Duodenal mucosa (tissue), 2 donors: Measurements from ENCODE around the gene DUS3L.

Experiments
- H3K27ac ChIP-seq: one replicate; pipeline ENCODE4 v1.7.0; 2013; ENCODE audit warnings: low read depth, low read length
- H3K27me3 ChIP-seq, 2 donors: one replicate each; pipeline ENCODE4 v1.7.0; 2013; ENCODE audit warnings: low read length in 2 of 2, control low read depth in 1 of 2; ENCODE audit not compliant: insufficient read depth in 2 of 2, control insufficient read depth in 1 of 2
- H3K36me3 ChIP-seq, 2 donors: one replicate each; pipeline ENCODE4 v1.7.0; 2013; ENCODE audit warnings: low read length in 2 of 2, control low read depth in 1 of 2; ENCODE audit not compliant: insufficient read depth in 2 of 2, control insufficient read depth in 1 of 2
- H3K4me1 ChIP-seq, 2 donors: one replicate each; pipeline ENCODE4 v1.7.0; 2013; ENCODE audit warnings: low read length in 2 of 2, control low read depth in 1 of 2; ENCODE audit not compliant: insufficient read depth in 2 of 2, control insufficient read depth in 1 of 2
- H3K4me3 ChIP-seq, 2 donors: one replicate each; pipeline ENCODE4 v1.7.0; 2013; ENCODE audit warnings: low read length in 2 of 2, low read depth in 1 of 2
- H3K9ac ChIP-seq, 2 donors: one replicate each; pipeline ENCODE4 v1.7.0; 2013; ENCODE audit warnings: low read length in 2 of 2, low read depth in 1 of 2
- H3K9me3 ChIP-seq, 2 donors: one replicate each; pipeline ENCODE4 v1.7.0; 2013; ENCODE audit warnings: low read length in 2 of 2, control low read depth in 1 of 2; ENCODE audit not compliant: control insufficient read depth in 1 of 2

The DUS3L gene

DNA sequence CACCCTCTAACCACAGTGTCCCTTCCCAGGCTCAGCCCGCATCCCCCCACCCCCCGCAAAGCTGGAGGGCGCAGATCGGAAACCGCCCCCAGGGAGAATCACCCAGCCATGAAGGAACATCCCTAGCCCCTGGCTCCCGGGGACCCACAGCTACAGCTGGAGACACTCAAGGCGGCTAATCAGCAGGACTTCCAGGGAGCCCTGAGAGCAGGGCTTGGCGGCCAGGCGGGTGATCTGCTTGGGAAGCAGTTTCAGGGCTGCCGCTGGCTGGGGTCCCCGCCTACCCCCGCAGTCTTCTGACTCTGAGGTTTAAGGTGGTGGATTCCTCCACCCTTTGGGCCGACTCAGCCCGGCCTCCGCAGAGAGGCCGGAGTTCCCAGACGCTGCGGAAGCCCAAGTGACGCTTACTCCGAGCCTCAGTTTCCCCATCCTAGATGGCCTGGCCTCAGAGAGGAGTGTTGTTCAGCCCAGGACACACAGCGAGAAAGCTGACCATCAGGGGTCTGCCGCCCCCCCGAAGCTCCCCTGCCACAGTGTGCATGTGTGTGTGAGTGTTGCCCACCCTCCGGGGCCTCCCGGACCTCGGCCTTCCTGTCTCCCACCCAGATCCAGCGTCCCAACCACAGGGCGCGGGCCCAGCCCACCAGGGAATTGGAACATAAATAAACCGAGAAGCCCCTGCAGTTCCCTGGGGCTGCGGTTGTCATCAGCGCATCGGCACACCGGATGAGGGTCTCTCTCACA lies 38.8 kb upstream of the DUS3L start:
- Histone ChIP-seq H3K27me3 (no peaks in the 10 kb centered on the region), H3K9ac (no peak overlapping the region), H3K4me3 (no peak overlapping the region), H3K36me3 (peaks cover 0 to 18% of the 10 kb centered on the region in 2 donors), H3K4me1 (peaks cover 20 to 26% of the 10 kb centered on the region in 2 donors), H3K9me3 (no peaks in the 10 kb centered on the region), H3K27ac (no peak overlapping the region)

DNA sequence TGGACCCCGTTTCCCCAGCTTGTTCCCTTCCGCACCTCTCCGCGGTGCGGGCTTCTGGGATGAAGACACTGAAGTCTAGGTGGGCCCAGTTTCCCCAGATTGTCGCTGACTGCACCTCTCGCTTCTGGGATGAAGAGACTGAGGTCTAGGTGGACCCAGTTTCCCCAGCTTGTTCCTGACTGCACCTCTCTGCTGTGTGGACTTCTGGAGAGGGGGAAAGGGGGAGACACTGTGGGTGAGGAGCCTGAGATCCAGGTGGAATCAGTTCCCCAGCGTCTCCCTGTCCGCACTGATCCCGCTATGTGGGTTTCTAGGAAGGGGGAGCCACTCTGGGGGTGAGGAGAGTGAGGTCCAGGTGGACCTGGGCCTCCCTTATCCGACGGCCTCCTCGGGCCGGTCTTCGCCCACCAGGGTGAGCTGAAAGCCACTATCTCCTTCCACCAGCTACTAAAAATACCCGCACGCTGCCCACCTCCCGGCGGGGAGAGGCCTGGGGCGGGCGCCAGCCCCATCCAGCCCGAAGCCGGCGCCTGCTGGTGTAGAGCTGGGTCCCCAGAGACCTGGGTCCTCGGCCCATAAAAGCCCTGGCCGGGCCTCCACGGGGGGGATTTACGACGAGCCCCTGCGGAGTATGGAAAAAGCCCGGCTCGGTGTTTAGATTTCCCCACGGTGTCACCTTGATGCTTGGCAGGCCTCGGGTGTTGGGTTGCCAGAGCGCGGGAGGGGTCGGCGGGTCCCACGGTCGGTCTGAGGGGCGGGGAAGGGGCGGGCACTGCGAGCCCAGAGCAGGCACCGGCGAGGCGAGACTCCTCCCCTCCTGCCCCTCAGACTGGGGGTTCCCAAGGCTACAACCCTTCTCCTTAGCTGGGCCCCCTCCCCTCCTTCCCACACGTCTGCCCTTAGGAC lies 38.0 kb upstream of the DUS3L start:
- Histone ChIP-seq H3K4me1 (peaks cover 20 to 26% of the 10 kb centered on the region in 2 donors), H3K4me3 (peak overlapping the region; percentile 68 to 80), H3K9me3 (no peaks in the 10 kb centered on the region), H3K27ac (no peak overlapping the region), H3K27me3 (no peaks in the 10 kb centered on the region), H3K9ac (peak overlapping the region; percentile 21 to 66), H3K36me3 (peaks cover 0 to 16% of the 10 kb centered on the region in 2 donors)

DNA sequence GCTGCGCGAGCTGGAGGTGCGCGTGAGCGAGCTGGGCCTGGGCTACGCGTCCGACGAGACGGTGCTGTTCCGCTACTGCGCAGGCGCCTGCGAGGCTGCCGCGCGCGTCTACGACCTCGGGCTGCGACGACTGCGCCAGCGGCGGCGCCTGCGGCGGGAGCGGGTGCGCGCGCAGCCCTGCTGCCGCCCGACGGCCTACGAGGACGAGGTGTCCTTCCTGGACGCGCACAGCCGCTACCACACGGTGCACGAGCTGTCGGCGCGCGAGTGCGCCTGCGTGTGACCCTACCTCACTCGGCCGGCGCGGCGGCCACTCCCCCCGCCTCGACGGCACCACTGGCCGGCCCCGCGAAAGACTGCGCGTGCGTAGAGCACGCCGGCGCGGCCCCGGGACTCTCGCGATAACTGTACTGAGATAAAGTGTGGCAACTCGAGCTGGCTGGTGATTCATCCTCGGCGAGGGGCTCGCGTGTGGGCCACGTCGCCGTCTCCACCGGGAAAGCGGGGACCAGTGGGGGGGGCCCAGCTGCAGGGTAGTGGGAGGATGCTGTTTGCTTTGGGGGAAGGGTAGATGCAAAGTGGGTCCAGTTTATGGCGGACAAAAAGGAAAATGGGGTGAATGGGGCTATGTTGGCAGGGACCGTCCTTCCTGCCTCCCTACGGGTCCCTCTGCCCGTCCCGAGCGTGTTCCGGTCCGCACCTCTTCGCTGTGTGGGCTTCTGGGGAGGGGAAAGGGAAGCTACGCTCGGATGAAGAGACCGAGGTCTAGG lies 37.1 kb upstream of the DUS3L start:
- Histone ChIP-seq H3K27ac (peak overlapping the region; percentile 90), H3K36me3 (peaks cover 0 to 16% of the 10 kb centered on the region in 2 donors), H3K4me1 (peaks cover 20 to 26% of the 10 kb centered on the region in 2 donors), H3K9ac (peak overlapping the region; percentile 21 to 66), H3K4me3 (peak overlapping the region; percentile 68 to 80), H3K9me3 (no peaks in the 10 kb centered on the region), H3K27me3 (no peaks in the 10 kb centered on the region)

DNA sequence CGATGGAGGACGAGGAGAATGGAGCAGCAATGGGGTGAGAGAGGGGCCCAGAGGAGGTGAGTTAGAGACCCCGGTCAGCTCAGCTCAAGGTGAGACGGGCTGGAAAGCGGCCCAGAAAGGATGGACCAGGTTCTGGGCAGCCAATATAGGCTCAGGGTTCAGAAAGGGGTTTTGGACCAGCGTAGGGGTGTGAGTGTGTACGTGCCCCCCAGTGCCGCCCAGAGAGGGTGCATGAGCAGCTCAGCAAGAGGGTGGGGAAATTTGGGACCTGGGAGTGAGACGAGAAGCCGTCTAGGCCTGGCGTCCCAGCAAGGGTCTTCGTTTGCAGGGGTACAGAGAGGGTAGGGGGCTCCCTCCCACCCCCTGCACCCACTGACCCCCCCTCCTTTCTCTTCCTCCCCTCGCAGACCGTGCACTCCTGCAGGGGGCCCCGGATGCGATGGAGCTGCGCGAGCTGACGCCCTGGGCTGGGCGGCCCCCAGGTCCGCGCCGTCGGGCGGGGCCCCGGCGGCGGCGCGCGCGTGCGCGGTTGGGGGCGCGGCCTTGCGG lies 36.5 kb upstream of the DUS3L start:
- peak overlapping the region; percentile 90 for H3K27ac ChIP-seq

DNA sequence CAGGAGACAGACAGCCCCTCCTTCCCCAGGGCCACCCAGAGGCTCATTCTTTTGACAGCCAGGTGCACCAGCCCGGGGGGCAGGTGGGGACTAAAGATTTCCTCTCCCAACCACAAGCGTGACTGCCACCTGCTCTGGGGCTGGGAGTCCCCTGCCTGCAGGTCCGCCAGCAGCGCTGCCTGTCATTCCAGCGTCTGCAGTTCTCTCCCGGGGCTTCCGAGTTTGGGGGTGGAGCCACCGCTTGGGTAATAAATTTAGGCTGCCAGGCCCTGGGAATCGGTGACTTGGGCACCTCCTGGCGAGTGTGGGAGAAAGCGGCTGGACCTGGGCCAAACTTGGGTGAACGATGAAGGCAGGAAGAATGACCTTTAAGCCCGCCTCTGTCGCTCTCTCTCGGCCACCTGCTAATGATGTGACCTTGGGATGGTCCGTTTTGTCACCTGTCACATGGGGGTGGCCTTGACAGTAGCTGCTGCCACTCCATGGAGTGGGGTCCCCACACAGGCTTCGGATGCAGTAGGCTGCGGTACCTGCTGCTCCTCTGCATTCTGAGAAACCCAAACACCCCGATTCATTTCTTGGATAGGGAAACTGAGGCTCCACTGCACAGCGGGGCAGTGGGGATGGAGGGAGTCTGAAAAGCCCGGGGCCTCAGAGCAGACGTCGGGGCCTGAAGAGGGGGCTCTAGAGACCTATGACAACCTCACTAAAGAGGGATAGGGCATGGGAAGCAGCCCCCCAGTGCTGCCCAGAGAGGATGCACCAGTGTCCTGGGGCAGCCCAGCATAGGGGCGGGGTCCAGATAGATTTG lies 35.8 kb upstream of the DUS3L start:
- Histone ChIP-seq H3K36me3 (peaks cover 0 to 5% of the 10 kb centered on the region in 2 donors), H3K27ac (peak overlapping the region; percentile 26), H3K9me3 (no peaks in the 10 kb centered on the region), H3K27me3 (no peaks in the 10 kb centered on the region), H3K4me3 (peak overlapping the region; percentile 51 to 58), H3K9ac (peak overlapping the region in 1 of 2 donors; percentile 18), H3K4me1 (peaks cover 20 to 29% of the 10 kb centered on the region in 2 donors)

More for the DNA sequence above, 36.5 kb upstream of the DUS3L start:
- no peaks in the 10 kb centered on the region for H3K27me3 ChIP-seq
- H3K4me3 ChIP-seq = peak overlapping the region; percentile 51 to 58
- H3K4me1 ChIP-seq = peaks cover 20 to 26% of the 10 kb centered on the region in 2 donors
- H3K36me3 ChIP-seq = peaks cover 0 to 10% of the 10 kb centered on the region in 2 donors
- no peaks in the 10 kb centered on the region for H3K9me3 ChIP-seq
- H3K9ac ChIP-seq = peak overlapping the region; percentile 32 to 66

DNA sequence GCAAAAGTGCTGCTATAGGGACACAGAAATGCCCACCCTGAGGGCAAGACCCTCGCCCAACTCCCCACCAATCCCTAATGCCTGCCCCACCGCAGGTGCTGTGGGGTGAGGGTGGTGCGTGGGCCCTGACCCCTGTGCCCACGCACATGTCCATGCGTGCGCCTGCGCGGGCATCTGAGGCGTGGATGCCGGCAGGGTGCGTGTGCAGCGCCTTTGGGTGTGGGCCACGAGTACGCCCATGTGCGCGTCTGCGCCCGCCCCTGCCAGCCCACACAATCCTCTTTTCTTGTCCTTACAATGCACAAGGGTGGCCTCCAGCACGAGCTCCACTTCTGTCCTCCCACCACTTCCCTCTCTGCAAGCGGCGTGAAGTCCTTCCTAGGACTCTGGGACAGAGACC lies 34.2 kb upstream of the DUS3L start:
- H3K4me1 ChIP-seq = peaks cover 20 to 29% of the 10 kb centered on the region in 2 donors
- H3K9ac ChIP-seq = no peak overlapping the region
- H3K27me3 ChIP-seq = no peaks in the 10 kb centered on the region
- H3K36me3 ChIP-seq = no peaks in the 10 kb centered on the region
- H3K9me3 ChIP-seq = no peaks in the 10 kb centered on the region
- no peak overlapping the region for H3K27ac ChIP-seq
- no peak overlapping the region for H3K4me3 ChIP-seq

DNA sequence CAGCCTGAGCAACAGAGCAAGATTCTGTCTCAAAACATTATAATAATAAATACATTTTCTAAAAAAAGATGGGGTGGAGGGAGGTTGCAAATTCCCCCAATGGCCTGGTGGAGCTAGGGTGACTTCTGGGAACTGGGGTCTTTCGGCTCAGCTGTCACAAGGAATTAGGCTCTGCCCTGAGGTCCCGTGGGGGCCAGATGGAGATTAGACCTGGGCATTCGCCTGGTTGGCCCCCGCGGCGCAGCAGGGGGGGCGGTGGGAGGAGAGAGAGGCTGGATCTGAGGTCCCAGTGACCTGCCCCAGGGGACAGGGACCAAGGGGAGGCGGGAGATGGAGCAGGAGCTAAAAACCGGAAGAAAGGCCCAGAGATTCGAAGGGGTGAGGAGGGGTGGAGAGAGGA lies 33.8 kb upstream of the DUS3L start:
- Histone ChIP-seq H3K9me3 (no peaks in the 10 kb centered on the region), H3K27me3 (no peaks in the 10 kb centered on the region), H3K9ac (no peak overlapping the region), H3K4me1 (peaks cover 20 to 29% of the 10 kb centered on the region in 2 donors), H3K27ac (no peak overlapping the region), H3K36me3 (no peaks in the 10 kb centered on the region), H3K4me3 (no peak overlapping the region)

DNA sequence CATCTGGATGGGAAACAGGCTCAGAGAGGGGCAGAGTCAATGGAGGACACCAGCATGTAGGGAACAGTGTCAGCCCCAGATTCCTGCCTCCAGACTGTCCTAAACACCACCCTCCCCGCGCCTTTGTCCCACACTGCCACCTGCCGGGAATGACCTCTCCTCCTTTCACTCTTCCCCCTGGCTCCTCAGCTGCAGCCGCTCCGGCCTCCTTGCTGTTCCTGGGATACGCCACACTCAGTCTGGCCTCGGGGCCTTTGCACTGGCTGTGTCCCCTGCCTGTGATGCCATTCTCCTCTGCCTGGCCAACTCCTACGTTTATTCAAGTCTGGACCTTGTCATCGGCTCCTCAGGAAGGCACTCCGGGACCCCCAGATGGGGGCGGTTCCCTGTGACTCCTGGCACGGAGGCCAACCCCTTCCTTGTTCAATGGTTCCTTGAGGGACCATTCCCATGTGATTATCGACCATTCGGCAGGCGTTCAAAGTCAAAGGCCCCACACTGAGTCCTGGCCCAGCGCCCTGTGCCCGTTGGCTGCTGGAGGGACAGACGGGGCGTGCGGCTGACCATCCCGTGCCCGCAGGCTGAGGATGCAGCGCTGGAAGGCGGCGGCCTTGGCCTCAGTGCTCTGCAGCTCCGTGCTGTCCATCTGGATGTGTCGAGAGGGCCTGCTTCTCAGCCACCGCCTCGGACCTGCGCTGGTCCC lies 32.8 kb upstream of the DUS3L start:
- Histone ChIP-seq H3K27me3 (no peaks in the 10 kb centered on the region), H3K36me3 (no peaks in the 10 kb centered on the region), H3K9ac (no peak overlapping the region), H3K4me3 (no peak overlapping the region), H3K9me3 (no peaks in the 10 kb centered on the region), H3K27ac (no peak overlapping the region), H3K4me1 (peaks cover 13 to 23% of the 10 kb centered on the region in 2 donors)
